Activated T-cell treated with anti-CD3 and anti-CD28 coated beads, Interleukin-2, amount 50 U/mL, for 48 hours (primary cell): ENCODE data around the gene IDUA.

Experiments
- DNase-seq, 2 experiments: peaks; one replicate each; pipeline ENCODE4 v3.0.0-alpha.2; 2020

The IDUA gene

DNA sequence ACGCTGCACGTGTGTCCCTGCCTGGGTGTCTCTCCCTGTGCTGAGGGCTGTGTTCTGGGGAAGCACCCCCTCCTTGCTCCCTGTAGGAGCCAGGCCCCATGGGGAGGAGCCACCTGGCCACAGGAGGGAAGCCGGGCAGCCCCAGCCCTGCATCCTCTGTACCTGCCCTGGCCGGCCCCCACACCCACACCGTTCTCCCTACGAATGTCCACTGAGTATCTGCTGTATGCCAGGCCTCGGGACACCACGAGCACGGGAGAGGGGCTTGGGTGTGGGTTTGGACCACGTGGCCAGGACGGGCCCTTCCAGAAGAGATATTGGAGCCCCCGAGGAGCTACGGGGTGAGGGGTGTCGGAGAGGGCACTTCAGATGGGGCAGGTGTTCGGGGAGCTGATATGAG is 30.9 kb downstream of the IDUA start:
- DNase-seq = no peak

GRCh38 chr4:1018147-1019020 is 31.5 kb downstream of the IDUA start:
- no peak for DNase-seq

DNA sequence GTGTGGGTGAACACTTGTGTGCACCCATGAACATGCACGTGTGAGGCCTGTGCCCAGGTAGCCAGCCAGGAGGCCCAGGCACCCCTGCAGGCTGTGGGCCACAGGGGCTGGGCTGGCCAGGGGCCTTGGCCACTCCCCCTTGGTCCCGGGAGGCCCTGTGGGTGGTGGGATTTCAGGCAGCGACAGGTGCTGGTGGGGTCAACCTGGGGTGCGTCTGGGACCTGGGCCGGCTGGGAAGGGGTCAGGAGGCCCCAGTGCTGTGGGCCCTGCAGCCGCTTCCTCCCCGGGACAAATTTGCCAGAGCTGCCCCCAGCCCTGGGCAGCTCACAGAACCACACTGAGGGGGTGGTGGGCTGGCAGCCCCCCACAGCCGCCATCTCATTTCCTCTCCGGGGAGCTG is 32.5 kb downstream of the IDUA start:
- DNase-seq = no peak

DNA sequence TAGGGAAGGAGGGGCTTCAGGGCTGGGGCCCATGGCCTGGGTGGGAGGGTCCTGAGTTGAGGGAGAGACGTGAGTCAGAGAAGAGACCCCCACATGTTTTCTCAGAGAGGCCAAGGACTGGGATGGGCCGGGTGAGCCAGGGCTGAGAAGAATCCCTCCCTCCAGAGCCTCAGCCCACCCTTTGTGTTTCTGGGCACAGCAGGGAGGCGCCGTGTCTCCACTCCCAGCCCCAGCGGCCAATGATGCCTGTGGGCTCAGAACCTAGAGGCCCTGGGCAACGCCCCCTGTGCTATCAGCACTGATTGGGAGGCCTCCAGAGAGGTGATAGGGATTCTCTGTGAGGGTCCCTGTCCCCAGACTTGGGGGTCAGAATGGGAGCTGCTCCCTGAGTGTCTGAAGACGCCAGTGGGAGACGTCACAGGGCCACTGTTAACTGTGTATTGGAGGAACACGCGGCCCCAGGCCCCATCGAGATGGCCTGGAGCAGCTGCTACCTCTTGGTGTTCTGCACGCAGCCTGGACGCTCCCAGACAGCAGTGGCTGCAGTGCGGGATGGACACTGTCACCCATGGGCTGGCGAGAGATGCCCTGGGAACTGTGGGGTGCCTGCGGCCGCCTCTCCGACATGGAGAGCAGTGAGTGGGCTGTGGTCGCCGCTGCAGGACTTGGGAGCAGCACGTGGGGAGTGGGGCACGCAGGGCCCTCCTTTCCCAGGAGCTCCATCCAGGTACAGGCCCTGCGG is 33.1 kb downstream of the IDUA start:
- no peak for DNase-seq

DNA sequence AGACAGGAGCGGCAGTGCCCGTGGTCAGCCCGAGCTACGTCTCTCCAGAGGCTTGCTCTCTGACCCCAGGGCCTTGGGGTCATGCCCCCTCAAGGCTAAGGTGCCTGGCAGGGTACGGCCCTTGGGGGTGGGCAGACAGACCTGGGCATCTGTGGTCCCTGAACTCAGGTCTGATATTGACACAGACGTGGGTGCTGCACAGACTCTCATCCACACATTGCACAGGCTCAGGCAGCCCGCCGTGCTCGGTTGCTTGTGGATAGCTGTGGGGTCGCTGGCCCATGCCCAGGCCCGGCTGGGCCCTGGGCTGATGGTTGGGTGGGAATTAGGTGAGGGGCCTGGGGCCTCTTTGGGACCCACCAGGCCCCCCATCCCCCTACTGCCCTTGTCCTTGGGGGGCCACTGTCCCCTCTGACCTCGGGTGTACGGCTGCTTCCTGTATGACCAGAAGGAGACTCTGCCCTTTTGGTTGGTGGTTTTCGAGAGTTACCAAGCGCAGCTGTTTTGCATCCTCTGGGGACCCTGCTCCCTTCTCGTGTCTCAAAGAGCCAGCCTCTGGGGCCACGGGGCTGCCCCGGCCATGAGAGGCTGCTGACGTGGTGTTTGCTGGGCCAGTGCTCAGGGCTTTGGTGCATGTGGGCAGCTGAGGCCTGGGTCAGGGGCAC is 34.7 kb downstream of the IDUA start:
- DNase-seq = no peak

GRCh38 chr4:1022051-1022738 is 35.4 kb downstream of the IDUA start:
- no peak for DNase-seq

DNA sequence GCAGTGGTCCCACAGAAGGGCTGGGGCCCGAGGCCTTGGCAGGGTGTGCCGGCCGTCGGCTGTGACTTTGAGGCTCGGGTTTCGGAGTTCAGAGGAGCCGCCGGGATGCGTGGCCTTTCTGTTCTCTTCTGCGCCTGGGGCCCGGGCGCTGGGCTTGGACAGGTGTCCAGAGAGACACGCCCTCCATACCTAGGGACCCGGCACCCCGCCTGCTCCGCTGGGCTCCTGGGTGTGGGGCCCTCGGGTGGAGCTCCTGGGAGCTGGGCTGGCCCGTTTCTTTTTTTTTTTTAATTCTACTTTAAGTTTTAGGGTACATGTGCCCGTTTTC is 35.9 kb downstream of the IDUA start:
- no peak for DNase-seq

DNA sequence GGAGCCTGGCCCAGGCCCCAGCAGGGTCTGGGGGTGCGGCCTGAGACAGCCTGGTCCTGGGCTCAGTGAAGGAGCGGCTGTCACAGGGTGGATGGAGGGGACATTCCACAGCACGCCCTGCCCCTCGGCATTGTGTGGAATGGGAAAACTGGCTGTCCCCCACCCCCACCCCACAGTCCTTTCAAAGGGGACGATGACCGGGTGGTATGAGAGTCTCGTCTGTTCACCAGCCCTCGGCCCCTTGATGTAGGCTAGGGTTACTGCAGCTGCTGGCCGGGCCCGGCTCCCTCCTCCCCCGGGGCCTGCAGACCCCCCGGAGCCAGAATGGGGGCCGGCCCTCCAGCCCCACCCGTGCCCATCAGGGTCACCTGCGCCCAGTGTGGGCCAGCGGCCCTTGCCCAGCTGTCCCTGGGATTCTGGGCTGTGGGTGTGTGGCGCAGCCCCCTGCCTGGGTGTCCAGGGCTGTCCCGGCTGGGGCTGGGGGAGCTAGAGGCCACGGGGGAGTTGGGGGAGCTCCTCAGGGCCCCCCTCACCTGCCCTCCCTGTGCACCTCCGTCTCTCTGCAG is 36.3 kb downstream of the IDUA start:
- DNase-seq = no peak

- DNase-seq = no peak
These were observed 37.3 kb downstream of the IDUA start for GRCh38 chr4:1023895-1024740.

GRCh38 chr4:1024882-1025545 is 38.2 kb downstream of the IDUA start:
- no peak for DNase-seq

DNA sequence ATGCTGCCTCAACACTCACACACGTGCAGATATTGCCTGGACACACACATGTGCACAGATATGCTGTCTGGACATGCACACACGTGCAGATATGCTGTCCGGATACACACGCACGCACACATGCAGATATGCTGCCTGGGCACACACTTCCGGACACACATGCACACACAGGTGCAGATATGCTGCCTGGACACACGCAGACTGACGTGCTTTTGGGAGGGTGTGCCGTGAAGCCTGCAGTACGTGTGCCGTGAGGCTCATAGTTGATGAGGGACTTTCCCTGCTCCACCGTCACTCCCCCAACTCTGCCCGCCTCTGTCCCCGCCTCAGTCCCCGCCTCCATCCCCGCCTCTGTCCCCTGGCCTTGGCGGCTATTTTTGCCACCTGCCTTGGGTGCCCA is 39.3 kb downstream of the IDUA start:
- DNase-seq = peak; percentile 75 to 77

DNA sequence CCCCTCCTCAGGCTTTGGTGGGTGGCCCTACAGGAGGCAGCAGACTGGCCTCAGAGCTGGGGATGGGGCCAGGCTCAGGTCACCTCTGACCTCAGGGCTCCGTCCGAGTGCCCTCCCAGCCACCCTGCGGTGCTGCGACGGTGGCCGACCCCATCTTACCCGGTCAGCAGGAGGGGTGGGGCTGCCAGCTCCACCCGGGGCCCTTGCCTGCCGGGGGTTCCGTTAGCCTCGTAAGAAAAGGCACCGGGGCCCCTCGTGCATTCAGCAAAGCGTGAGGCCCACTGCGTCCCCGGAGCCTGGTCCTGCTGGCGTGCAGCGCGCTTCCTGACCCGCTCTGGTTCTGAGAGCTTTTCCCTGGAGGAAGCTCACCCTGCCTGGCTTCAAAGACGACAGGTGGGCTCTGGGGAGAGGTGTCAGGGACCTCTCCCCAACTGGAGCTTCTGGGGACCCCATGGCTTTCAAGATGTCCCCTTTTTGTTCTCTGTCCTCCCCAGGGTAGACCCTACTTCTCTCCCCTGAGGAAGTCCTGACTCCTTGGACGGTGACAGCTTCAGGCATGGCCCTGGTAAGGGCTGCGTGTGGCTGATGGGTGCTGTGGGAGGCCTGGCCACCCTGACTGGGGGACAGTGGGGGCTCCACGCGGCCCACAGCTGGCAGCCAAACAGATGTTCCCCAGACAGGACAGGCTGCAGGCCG is 40.5 kb downstream of the IDUA start:
- no peak for DNase-seq

- DNase-seq = no peak
These were observed 41.0 kb downstream of the IDUA start for GRCh38 chr4:1027915-1028238.

DNA sequence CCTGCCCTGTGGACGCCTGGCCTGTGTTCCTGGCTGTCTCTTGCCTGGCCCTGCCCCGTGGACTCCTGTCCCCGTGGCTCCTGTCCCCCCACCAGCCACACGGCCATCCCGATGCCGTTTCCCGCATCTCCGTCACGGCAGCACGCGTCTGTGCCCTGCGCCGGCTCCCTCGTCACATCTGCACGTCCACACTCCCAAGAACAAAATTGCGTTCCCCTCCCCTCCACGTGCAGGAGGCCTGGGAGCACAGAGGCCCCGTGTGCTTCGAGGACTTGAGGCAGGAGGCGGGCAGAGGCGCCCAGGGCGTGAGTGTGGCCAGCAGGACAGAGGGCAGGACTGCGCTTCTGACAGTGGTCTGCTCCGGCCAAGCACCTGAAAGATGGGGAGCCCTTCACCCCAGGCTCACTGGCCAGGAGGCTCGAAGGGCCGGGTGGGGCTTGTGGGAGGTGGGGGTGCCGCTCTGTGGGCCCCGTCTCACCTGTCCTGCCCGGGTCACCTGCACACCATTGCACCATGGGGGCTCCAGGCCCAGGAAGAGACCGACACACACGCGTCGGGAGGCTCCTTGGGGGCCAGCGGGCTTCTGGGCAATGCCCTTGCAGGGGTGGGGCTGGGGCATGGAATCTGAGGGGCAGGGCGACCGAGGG is 41.9 kb downstream of the IDUA start:
- no peak for DNase-seq

- no peak for DNase-seq
These were observed 42.7 kb downstream of the IDUA start for GRCh38 chr4:1029529-1029928.

GRCh38 chr4:1030031-1030430 is 43.2 kb downstream of the IDUA start:
- DNase-seq = no peak

- DNase-seq = no peak
These were observed 43.7 kb downstream of the IDUA start for GRCh38 chr4:1030559-1030958.

- no peak for DNase-seq
These were observed 44.5 kb downstream of the IDUA start for GRCh38 chr4:1031346-1031745.

GRCh38 chr4:1031956-1032795 is 45.3 kb downstream of the IDUA start:
- no peak for DNase-seq
